GM13976 (cell line): ENCODE data around the gene DIRAS1.
A peak's percentile ranks its signal among the peaks of the same experiment; 100 is the strongest.
"Not testable (repeated sequence)": the region's sequence is repeated elsewhere in the genome, so short reads cannot be mapped to it uniquely, and the experiment has no call there.

Experiments
- DNase-seq: peaks from one replicate; pipeline ENCODE4 v3.0.0; 2012; ENCODE audit warnings: low spot score
- in situ Hi-C: fragments of 300-500 bp; cut with MboI; formaldehyde crosslinking; loops from one replicate; pipeline ENCODE4 v1.12.0; 2022; ENCODE audit warnings: low sequenced_read_pairs, mixed read lengths, inconsistent platforms; ENCODE audit not compliant: unreplicated experiment
- TF ChIP-seq, protein P1 (sequence below): IDR thresholded peaks from 2 replicates; pipeline ENCODE4 v1.5.1; 2012; ENCODE audit warnings: borderline replicate concordance, mild to moderate bottlenecking; ENCODE audit not compliant: insufficient read depth; ENCODE audit errors: extremely low read depth, missing control alignments, control extremely low read depth

The DIRAS1 gene

DNA sequence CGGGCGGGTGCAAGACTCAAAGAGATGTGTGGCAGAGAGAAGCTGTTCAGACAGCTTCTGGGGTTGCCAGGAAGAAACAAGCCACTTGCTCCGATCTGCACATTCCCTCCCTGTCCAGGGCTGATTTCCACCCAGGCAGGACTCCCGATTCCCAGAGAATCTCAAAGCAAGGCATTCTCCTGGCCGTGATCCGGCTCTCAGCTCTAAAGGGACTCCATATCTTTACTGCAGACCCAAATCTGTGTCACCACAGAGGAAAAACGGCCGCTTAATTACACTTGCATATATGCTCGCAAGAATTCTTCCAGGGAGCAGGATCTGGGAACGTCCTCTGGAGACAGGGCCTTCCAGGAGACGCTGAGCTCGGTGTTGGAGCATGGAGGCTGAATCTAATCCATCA lies 44.3 kb downstream of the DIRAS1 start:
- in situ Hi-C loops: no loop called here
- TF ChIP-seq, protein P1, sequence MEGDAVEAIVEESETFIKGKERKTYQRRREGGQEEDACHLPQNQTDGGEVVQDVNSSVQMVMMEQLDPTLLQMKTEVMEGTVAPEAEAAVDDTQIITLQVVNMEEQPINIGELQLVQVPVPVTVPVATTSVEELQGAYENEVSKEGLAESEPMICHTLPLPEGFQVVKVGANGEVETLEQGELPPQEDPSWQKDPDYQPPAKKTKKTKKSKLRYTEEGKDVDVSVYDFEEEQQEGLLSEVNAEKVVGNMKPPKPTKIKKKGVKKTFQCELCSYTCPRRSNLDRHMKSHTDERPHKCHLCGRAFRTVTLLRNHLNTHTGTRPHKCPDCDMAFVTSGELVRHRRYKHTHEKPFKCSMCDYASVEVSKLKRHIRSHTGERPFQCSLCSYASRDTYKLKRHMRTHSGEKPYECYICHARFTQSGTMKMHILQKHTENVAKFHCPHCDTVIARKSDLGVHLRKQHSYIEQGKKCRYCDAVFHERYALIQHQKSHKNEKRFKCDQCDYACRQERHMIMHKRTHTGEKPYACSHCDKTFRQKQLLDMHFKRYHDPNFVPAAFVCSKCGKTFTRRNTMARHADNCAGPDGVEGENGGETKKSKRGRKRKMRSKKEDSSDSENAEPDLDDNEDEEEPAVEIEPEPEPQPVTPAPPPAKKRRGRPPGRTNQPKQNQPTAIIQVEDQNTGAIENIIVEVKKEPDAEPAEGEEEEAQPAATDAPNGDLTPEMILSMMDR: no peak
- no peak for DNase-seq

DNA sequence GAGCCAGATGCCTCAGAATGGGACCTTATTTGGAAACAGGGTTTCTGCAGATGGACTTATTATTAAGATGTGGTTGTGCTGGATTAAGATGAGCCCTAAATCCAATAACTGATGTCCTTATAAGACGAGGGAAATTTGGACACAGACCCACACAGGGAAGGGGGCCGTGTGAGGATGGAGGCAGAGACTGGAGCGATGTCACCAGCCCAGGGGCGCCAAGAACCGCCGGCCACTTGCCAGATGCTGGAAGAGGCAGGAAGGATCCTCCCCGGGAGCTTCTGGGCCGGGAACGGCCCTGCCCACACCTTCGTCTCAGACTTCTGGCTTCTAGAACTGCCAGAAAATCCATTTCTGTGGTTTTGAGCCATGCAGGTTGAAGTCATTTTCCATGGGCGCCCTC lies 45.3 kb downstream of the DIRAS1 start:
- in situ Hi-C loops: no loop called here
- no peak for DNase-seq
- TF ChIP-seq, protein P1: no peak

DNA sequence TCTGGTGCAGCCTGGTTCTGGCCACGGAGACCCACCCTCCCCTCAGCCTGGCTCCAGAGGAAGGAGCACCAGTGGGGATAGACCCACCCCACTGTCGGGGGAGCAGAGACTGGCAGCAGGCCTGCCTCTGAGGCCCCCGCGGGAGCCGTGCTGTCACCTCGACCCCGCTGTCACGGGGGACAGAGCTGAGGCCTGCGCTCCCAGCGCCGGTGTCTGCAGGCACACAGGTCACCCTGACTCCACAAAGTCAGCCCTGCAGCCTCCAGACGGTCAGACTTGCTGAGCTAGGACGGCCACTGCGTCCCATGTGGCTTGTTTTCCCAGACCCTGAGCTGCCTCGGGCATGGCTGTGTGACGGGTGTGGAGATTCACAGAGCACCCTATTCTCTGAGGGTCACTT lies 51.0 kb downstream of the DIRAS1 start:
- TF ChIP-seq, protein P1: no peak
- no peak for DNase-seq
- in situ Hi-C loops: loop anchor here (25.0 kb wide), 1 partner anchor 217 kb away; no protein-coding TSS in a partner anchor

DNA sequence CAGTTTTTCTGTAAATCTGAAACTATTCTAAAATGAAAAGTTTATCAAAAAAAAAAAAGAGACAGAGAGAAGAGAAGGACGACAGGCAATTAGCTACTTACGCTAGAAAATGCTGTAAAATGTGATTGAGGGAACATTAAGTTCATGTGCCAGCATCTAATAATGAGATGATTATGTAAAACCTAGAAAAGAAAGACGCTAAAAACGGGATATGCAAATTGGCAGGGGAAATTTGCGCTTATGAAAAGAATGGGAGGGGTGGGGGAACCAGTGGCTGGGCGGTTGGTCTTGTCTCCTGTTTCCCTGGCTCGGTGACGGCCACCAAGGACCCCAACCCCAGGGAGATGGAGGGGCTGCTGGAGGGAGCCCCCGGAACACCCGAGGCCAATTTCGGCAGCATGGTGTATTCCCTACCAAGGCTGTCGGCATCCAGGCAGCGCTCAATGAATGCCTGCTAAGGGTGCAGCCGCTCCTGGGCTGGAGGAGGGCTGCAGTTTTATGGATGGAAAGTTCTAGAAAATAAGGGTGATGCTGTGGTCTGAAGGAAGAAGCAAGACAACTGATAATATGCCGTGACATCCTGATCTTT lies 52.9 kb downstream of the DIRAS1 start:
- in situ Hi-C loops: loop anchor here (25.0 kb wide), 1 partner anchor 219 kb away; no protein-coding TSS in a partner anchor
- TF ChIP-seq, protein P1: no peak
- peak; percentile 72 for DNase-seq

DNA sequence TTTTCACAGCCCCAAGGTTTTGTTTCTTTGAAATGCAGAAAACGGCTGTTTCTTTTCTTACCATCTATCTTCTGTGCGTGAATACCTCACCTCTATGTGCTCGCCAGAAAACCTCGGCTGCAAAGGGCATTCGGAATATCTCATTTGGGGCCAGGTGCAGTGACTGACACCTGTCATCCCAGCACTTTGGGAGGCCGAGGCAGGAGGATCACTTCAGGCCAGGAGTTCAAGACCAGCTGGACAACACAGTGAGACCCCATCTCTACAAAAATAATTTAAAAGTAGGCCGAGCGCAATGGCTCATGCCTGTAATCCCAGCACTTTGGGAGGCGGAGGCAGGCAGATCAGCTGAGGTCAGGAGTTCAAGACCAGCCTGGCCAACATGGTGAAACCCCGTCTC lies 53.8 kb downstream of the DIRAS1 start:
- in situ Hi-C loops: loop anchor here (25.0 kb wide), 1 partner anchor 220 kb away; no protein-coding TSS in a partner anchor

DNA sequence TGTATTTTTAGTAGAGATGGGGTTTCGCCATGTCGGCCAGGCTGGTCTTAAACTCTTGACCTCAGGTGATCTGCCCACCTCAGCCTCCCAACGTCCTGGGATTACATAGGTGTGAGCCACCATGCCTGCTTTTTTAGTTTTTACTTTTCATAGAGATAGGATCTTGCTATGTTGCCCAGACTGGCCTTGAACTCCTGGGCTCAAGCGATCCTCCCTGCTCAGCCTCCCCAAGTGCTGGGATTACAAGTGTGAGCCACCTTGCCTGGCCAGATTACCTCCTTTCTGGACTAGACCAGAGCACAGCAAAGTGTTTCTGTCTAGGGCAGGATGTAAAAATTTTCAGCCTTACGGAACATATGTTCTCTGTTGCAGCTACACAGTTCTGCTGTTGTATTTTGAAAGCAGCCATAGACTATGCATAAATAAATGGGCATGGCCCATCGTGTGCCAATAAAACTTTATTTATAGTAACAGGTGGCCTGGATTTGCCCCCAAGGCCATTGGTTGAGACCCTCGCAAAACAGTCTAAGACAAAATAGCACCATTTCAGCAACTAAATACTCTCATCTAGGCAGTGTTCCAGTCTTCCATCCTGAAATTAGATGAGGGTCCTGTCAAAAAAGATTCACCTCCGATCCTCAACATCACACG lies 54.7 kb downstream of the DIRAS1 start:
- no peak for DNase-seq
- in situ Hi-C loops: loop anchor here (25.0 kb wide), 1 partner anchor 221 kb away; no protein-coding TSS in a partner anchor

More for the DNA sequence above, 53.8 kb downstream of the DIRAS1 start:
- not testable (repeated sequence) for DNase-seq

DNA sequence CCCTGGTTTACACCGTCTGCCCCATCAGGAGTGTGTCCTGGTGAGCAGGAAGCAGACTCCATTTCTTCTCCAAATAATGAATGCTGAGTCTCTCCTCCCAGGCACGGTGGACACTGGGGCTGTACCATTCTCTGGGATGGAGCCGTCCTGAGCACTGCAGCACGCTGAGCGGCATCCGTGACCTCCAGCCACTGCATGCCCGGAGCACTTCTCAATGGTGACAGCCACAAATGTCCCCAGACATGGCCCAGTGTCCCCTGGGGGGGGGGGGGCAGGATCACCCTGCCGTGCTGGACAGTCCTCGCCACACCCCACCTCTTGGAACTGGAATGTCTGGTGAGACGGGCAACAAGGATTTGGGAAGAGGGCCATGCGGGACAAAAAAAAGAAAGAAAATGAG lies 56.1 kb downstream of the DIRAS1 start:
- no peak for DNase-seq
- TF ChIP-seq, protein P1: no peak
- in situ Hi-C loops: loop anchor here (25.0 kb wide), 1 partner anchor 222 kb away; no protein-coding TSS in a partner anchor

More for the DNA sequence above, 54.7 kb downstream of the DIRAS1 start:
- TF ChIP-seq, protein P1: no peak
